HepG2 (cell line): Measurements from ENCODE around the gene ELP1. TPM values are rescaled to one million over a fixed set of nuclear protein-coding genes. Genes with fewer than 3 reads are reported as not detected.

Source experiments
- ARNTL ChIP-seq: sonication (generic); formaldehyde crosslinking; IDR thresholded peaks from 2 replicates; pipeline ENCODE4 v1.4.0; 2020; ENCODE audit warnings: mild to moderate bottlenecking, missing genetic modification reagents
- BRD4 ChIP-seq: sonication (generic); formaldehyde crosslinking; IDR thresholded peaks from 2 replicates; pipeline ENCODE4 v1.4.0; 2020; ENCODE audit warnings: missing genetic modification reagents
- CBX5 ChIP-seq: sonication (generic); formaldehyde crosslinking; IDR thresholded peaks from 2 replicates; pipeline ENCODE4 v1.4.0; 2020; ENCODE audit warnings: missing genetic modification reagents, borderline replicate concordance
- GATA4 ChIP-seq: sonication (generic); IDR thresholded peaks from 2 replicates; pipeline ENCODE4 v1.6.1; 2016; ENCODE audit warnings: antibody characterized with exemption, low read depth, borderline replicate concordance
- GPN1 ChIP-seq: sonication (generic); formaldehyde crosslinking; IDR thresholded peaks from 2 replicates; pipeline ENCODE4 v1.5.1; 2020; ENCODE audit warnings: missing genetic modification reagents, borderline replicate concordance
- GTF2F1 ChIP-seq: fragments of 150-350 bp; IDR thresholded peaks from 2 replicates; pipeline ENCODE4 v1.6.1; 2014; ENCODE audit warnings: low read length
- HCFC1 ChIP-seq: fragments of 150-350 bp; IDR thresholded peaks from 2 replicates; pipeline ENCODE4 v1.6.1; 2014; ENCODE audit warnings: low read depth, low read length
- HMG20A ChIP-seq: IDR thresholded peaks from 2 replicates; pipeline ENCODE4 v1.6.1; 2016; ENCODE audit warnings: borderline replicate concordance
- HOXA5 ChIP-seq: sonication (generic); formaldehyde crosslinking; IDR thresholded peaks from 2 replicates; pipeline ENCODE4 v1.4.0; 2020; ENCODE audit warnings: missing genetic modification reagents
- HOXA7 ChIP-seq: sonication (generic); formaldehyde crosslinking; IDR thresholded peaks from 2 replicates; pipeline ENCODE4 v1.8.1; 2022; ENCODE audit warnings: mild to moderate bottlenecking, missing genetic modification reagents, moderate library complexity
- IKZF1 ChIP-seq: fragments of 450-650 bp; IDR thresholded peaks from 2 replicates; pipeline ENCODE4 v1.7.1; 2016
- KDM2A ChIP-seq: sonication (generic); formaldehyde crosslinking; IDR thresholded peaks from 2 replicates; pipeline ENCODE4 v1.4.0; 2020; ENCODE audit warnings: low read depth, missing genetic modification reagents, borderline replicate concordance
- NR1H2 ChIP-seq: sonication (generic); formaldehyde crosslinking; IDR thresholded peaks from 2 replicates; pipeline ENCODE4 v1.8.1; 2022; ENCODE audit warnings: low read depth, missing genetic modification reagents, borderline replicate concordance
- PBX3 ChIP-seq: sonication (generic); formaldehyde crosslinking; IDR thresholded peaks from 2 replicates; pipeline ENCODE4 v1.8.1; 2023; ENCODE audit warnings: missing genetic modification reagents, inconsistent platforms, borderline replicate concordance
- POLR2G ChIP-seq: fragments of 200-400 bp; formaldehyde crosslinking; IDR thresholded peaks from 2 replicates; pipeline ENCODE4 v1.6.1; 2018; ENCODE audit warnings: mild to moderate bottlenecking, low read depth, low read length, moderate library complexity
- RAD51 ChIP-seq: fragments of 450-650 bp; IDR thresholded peaks from 2 replicates; pipeline ENCODE4 v1.6.1; 2016; ENCODE audit warnings: borderline replicate concordance
- SIX1 ChIP-seq: sonication (generic); formaldehyde crosslinking; IDR thresholded peaks from 2 replicates; pipeline ENCODE4 v1.4.0; 2020; ENCODE audit warnings: missing genetic modification reagents, borderline replicate concordance
- SNRNP70 ChIP-seq: fragments of 200-400 bp; formaldehyde crosslinking; IDR thresholded peaks from 2 replicates; pipeline ENCODE4 v1.6.1; 2017; ENCODE audit warnings: mild to moderate bottlenecking, low read depth, low read length, moderate library complexity
- SP140L ChIP-seq: sonication (generic); formaldehyde crosslinking; IDR thresholded peaks from 2 replicates; pipeline ENCODE4 v1.4.0; 2020; ENCODE audit warnings: missing genetic modification reagents, borderline replicate concordance
- SP5 ChIP-seq: IDR thresholded peaks from 2 replicates; pipeline ENCODE4 v1.6.1; 2016; ENCODE audit warnings: low read depth, borderline replicate concordance
- THAP7 ChIP-seq: sonication (generic); formaldehyde crosslinking; IDR thresholded peaks from 2 replicates; pipeline ENCODE4 v1.8.1; 2023; ENCODE audit warnings: mild to moderate bottlenecking, missing genetic modification reagents
- ZFP62 ChIP-seq: sonication (generic); formaldehyde crosslinking; IDR thresholded peaks from 2 replicates; pipeline ENCODE4 v1.4.0; 2020; ENCODE audit warnings: missing genetic modification reagents
- ZNF333 ChIP-seq: sonication (generic); formaldehyde crosslinking; IDR thresholded peaks from 2 replicates; pipeline ENCODE4 v1.4.0; 2020; ENCODE audit warnings: mild to moderate bottlenecking, missing genetic modification reagents, borderline replicate concordance
- ZNF414 ChIP-seq: sonication (generic); formaldehyde crosslinking; IDR thresholded peaks from 2 replicates; pipeline ENCODE4 v1.5.0; 2020; ENCODE audit warnings: missing genetic modification reagents
- ZNF558 ChIP-seq: sonication (generic); formaldehyde crosslinking; IDR thresholded peaks from 2 replicates; pipeline ENCODE4 v1.9.0; 2022; ENCODE audit warnings: mild to moderate bottlenecking, missing genetic modification reagents, borderline replicate concordance
- ZNF577 ChIP-seq: sonication (generic); formaldehyde crosslinking; IDR thresholded peaks from 2 replicates; pipeline ENCODE4 v1.4.0; 2020; ENCODE audit warnings: mild to moderate bottlenecking, low read depth, missing genetic modification reagents, borderline replicate concordance
- polyA plus RNA-seq, 8 experiments: library from polyadenylated mRNA; depleted of rRNA in 3 of 8; stranded (reverse) in 7 of 8; unstranded in 1 of 8; fragments of >200 nt; fragmentation: Illumina TruSeq in 4 of 8; extraction: Trizol in 4 of 8; gene quantifications; 2 replicates each; pipeline versions ENCODE4 v1.2.1 to v1.2.3, GENCODE V29; 2011 to 2016; ENCODE audit warnings: low read depth in 4 of 8, missing spikeins in 1 of 8, mixed read lengths in 1 of 8; ENCODE audit not compliant: insufficient read depth in 1 of 8
- total RNA-seq, 5 experiments: library from RNA; depleted of rRNA; stranded (reverse); fragments of >200 nt; fragmentation: Illumina TruSeq; extraction: Trizol; gene quantifications; 2 replicates each; pipeline ENCODE4 v1.2.3, GENCODE V29; 2016; ENCODE audit warnings: low read depth in 1 of 5

The ELP1 gene
- total and polyA plus RNA-seq, 2 of the 13 experiments (the other 11 are each of a cell fraction or from before 2014, with no cell fraction given): 157 to 275 TPM

GRCh38 chr9:108869092-108869725, 64.7 kb downstream of the ELP1 start (continued):
- no peak for TF ChIP-seq PBX3 (CRISPR knock-in tag)
- no peak for TF ChIP-seq HOXA5 (CRISPR knock-in tag)
- TF ChIP-seq SP140L (CRISPR knock-in tag): no peak
- TF ChIP-seq RAD51: no peak
- TF ChIP-seq HOXA7 (CRISPR knock-in tag): no peak
- TF ChIP-seq GPN1 (CRISPR knock-in tag): no peak
- no peak for TF ChIP-seq GTF2F1
- peak; percentile 67 for TF ChIP-seq POLR2G
- TF ChIP-seq ZNF558: no peak
- TF ChIP-seq ZNF333 (CRISPR knock-in tag): no peak
- no peak for TF ChIP-seq ZNF577 (CRISPR knock-in tag)
- no peak for TF ChIP-seq ZFP62 (CRISPR knock-in tag)
- TF ChIP-seq HCFC1: no peak
- TF ChIP-seq GATA4: no peak
- no peak for TF ChIP-seq IKZF1
- no peak; the same call in 1 of the 2 replicates for TF ChIP-seq CBX5 (CRISPR knock-in tag)
- peak; percentile 73; the same call in 1 of the 2 replicates for TF ChIP-seq HMG20A
- TF ChIP-seq THAP7: no peak
- no peak for TF ChIP-seq KDM2A (CRISPR knock-in tag)
- peak; percentile 72 for TF ChIP-seq ARNTL (CRISPR knock-in tag)
- no peak for TF ChIP-seq NR1H2 (CRISPR knock-in tag)
- peak; percentile 96 for TF ChIP-seq SIX1
- TF ChIP-seq BRD4 (CRISPR knock-in tag): no peak
- no peak for TF ChIP-seq SNRNP70
- 0 out of 2 replicates have a peak, but pooled peaks have one; percentile 65 for TF ChIP-seq ZNF414 (CRISPR knock-in tag)
- peak; percentile 88 for TF ChIP-seq SP5 (CRISPR knock-in tag)
